HG02943 (cell line): ENCODE data around the gene CUX1.
"Not testable (repeated sequence)": the region's sequence is repeated elsewhere in the genome, so short reads cannot be mapped to it uniquely, and the experiment has no call there.

ENCODE experiments used
- ATAC-seq: cut with Tn5 transposase; IDR thresholded peaks from one replicate; pipeline ENCODE4 v1.9.1; 2021; ENCODE audit warnings: mild to moderate bottlenecking, low read depth, moderate library complexity; ENCODE audit not compliant: unreplicated experiment

The CUX1 gene

GRCh38 chr7:102025777-102026176 is 208.4 kb downstream of the CUX1 start:
- not testable (repeated sequence) for ATAC-seq

GRCh38 chr7:102028206-102028826 is 210.9 kb downstream of the CUX1 start:
- ATAC-seq: no peak

- ATAC-seq: no peak
Observed at GRCh38 chr7:102029616-102030015, 212.2 kb downstream of the CUX1 start.

- no peak for ATAC-seq
Observed at GRCh38 chr7:102030696-102031095, 213.3 kb downstream of the CUX1 start.

GRCh38 chr7:102036958-102037357 is 219.5 kb downstream of the CUX1 start:
- no peak for ATAC-seq

GRCh38 chr7:102039706-102040105 is 222.3 kb downstream of the CUX1 start:
- no peak for ATAC-seq

GRCh38 chr7:102040569-102040968 is 223.1 kb downstream of the CUX1 start:
- no peak for ATAC-seq

- no peak for ATAC-seq
Observed at GRCh38 chr7:102042016-102042656, 224.7 kb downstream of the CUX1 start.

- ATAC-seq: not testable (repeated sequence)
Observed at GRCh38 chr7:102042796-102043195, 225.4 kb downstream of the CUX1 start.

- no peak for ATAC-seq
Observed at GRCh38 chr7:102044641-102044983, 227.2 kb downstream of the CUX1 start.

GRCh38 chr7:102044984-102045673 is 227.7 kb downstream of the CUX1 start:
- ATAC-seq: no peak

- ATAC-seq: no peak
Observed at GRCh38 chr7:102045681-102046372, 228.4 kb downstream of the CUX1 start.

GRCh38 chr7:102046373-102047117 is 229.1 kb downstream of the CUX1 start:
- no peak for ATAC-seq

GRCh38 chr7:102047167-102047566 is 229.7 kb downstream of the CUX1 start:
- no peak for ATAC-seq

GRCh38 chr7:102049765-102050164 is 232.3 kb downstream of the CUX1 start:
- no peak for ATAC-seq

GRCh38 chr7:102050864-102051460 is 233.5 kb downstream of the CUX1 start:
- ATAC-seq: no peak

- not testable (repeated sequence) for ATAC-seq
Observed at GRCh38 chr7:102051736-102052135, 234.3 kb downstream of the CUX1 start.

- no peak for ATAC-seq
Observed at GRCh38 chr7:102054158-102054557, 236.7 kb downstream of the CUX1 start.

GRCh38 chr7:102055181-102055976 is 238.0 kb downstream of the CUX1 start:
- no peak for ATAC-seq
